Suprapubic skin (tissue), 4 donors: Measurements from ENCODE around the gene RHBDF1. TPM values are rescaled to one million over a fixed set of nuclear protein-coding genes. Genes with fewer than 3 reads are reported as not detected.
A peak's percentile ranks its signal among the peaks of the same experiment; 100 is the strongest.

Experiments used
- DNase-seq, 2 donors: peaks; one replicate each; pipeline ENCODE4 v3.0.0-alpha.2; 2019; ENCODE audit warnings: low spot score in 2 of 2
- H3K27ac ChIP-seq: fragments of 200-600 bp; sonication (generic); one replicate; pipeline ENCODE4 v1.5.1; 2019
- H3K27me3 ChIP-seq: fragments of 200-600 bp; sonication (generic); one replicate; pipeline ENCODE4 v1.5.1; 2019
- H3K36me3 ChIP-seq: fragments of 200-600 bp; sonication (generic); one replicate; pipeline ENCODE4 v1.5.1; 2019
- H3K4me1 ChIP-seq: fragments of 200-600 bp; sonication (generic); one replicate; pipeline ENCODE4 v1.5.1; 2019
- H3K4me3 ChIP-seq: fragments of 200-600 bp; sonication (generic); one replicate; pipeline ENCODE4 v1.5.1; 2019; ENCODE audit warnings: mild to moderate bottlenecking
- H3K9me3 ChIP-seq: fragments of 200-600 bp; sonication (generic); one replicate; pipeline ENCODE4 v1.5.1; 2019
- CTCF ChIP-seq, 2 donors: fragments of 200-600 bp in 1 of 2; fragments of 450-650 bp in 1 of 2; sonication (generic) in 1 of 2; IDR thresholded peaks; one replicate each; pipeline ENCODE4 v1.5.1; 2016 to 2019; ENCODE audit warnings: antibody characterized with exemption in 2 of 2, mild to moderate bottlenecking in 1 of 2, moderate library complexity in 1 of 2
- EP300 ChIP-seq: sonication (generic); formaldehyde crosslinking; IDR thresholded peaks from one replicate; pipeline ENCODE4 v1.6.1; 2017; ENCODE audit warnings: antibody characterized with exemption
- POLR2A ChIP-seq, 2 donors: fragments of 450-650 bp; IDR thresholded peaks; one replicate each; pipeline ENCODE4 v1.6.1; 2017; ENCODE audit warnings: antibody characterized with exemption in 2 of 2, mild to moderate bottlenecking in 2 of 2, moderate library complexity in 2 of 2
- POLR2AphosphoS5 ChIP-seq, 3 donors: sonication (generic); formaldehyde crosslinking; IDR thresholded peaks; one replicate each; pipeline ENCODE4 v1.6.1; 2017; ENCODE audit warnings: antibody characterized with exemption in 3 of 3
- WGBS: methylation state at CpG from one replicate; pipeline ENCODE4 v1.1.5; 2018; 5-methylcytosine and 5-hydroxymethylcytosine counted together
- total RNA-seq, 4 donors: library from RNA; depleted of rRNA; stranded (reverse); fragments of >200 nt; gene quantifications; one replicate each; pipeline ENCODE4 v1.1.0, GENCODE V29; 2016

RHBDF1 gene
- total RNA-seq, 4 donors from 2014 or later: 32.1 to 107 (median 41.2) TPM

- Histone ChIP-seq H3K27me3 (no peaks in the 10 kb centered on the region), H3K4me1 (peaks cover 31% of the 10 kb centered on the region), H3K27ac (peak overlapping the region; percentile 59), H3K36me3 (peaks cover 23% of the 10 kb centered on the region), H3K4me3 (no peak overlapping the region), H3K9me3 (no peaks in the 10 kb centered on the region)
- no peak for DNase-seq
- TF ChIP-seq EP300 (no peak), POLR2A (IDR thresholded peaks at IDR 0.05) (no peak), POLR2AphosphoS5 (IDR thresholded peaks at IDR 0.05) (no peak), CTCF (IDR thresholded peaks at IDR 0.05) (no peak)
- 76% methylated on average over 6 of the region's 6 CpGs for WGBS
Measured at GRCh38 chr16:101586-101985, 29.2 kb upstream of the RHBDF1 start.

GRCh38 chr16:100989-101388, 28.6 kb upstream of the RHBDF1 start:
- H3K9me3 ChIP-seq: no peaks in the 10 kb centered on the region
- H3K27ac ChIP-seq: peak overlapping the region; percentile 59
- no peak for DNase-seq
- peaks cover 23% of the 10 kb centered on the region for H3K36me3 ChIP-seq
- WGBS: 89% methylated on average over 5 of the region's 5 CpGs
- no peak overlapping the region for H3K4me3 ChIP-seq
- H3K27me3 ChIP-seq: no peaks in the 10 kb centered on the region
- TF ChIP-seq POLR2AphosphoS5 (IDR thresholded peaks at IDR 0.05): no peak
- no peak for TF ChIP-seq EP300
- TF ChIP-seq POLR2A (IDR thresholded peaks at IDR 0.05): no peak
- no peak for TF ChIP-seq CTCF (IDR thresholded peaks at IDR 0.05)
- H3K4me1 ChIP-seq: peaks cover 32% of the 10 kb centered on the region

GRCh38 chr16:97822-98221, 25.4 kb upstream of the RHBDF1 start:
- H3K27me3 ChIP-seq: no peaks in the 10 kb centered on the region
- WGBS: 90% methylated on average over 6 of the region's 8 CpGs

DNA sequence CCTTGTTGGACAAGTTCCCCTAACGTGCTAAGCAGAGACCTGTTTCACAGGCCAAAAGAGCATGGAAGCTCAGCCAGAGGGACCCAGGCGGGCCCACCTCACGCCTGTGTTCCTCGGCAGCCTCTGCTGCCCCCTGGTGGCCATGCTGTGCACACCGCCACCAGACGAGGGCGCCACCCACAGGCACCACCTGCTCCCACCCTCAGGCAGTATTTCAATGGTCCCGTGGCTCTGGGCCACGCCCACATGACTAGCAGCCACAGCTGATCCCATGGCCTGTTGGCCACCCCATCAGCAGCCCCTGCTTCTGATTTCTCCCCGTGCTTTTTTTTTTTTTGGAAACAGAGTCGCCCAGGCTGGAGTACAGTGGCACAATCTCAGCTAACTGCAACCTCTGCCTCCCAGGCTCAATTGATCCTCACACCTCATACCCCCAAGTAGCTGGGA, 24.5 kb upstream of the RHBDF1 start:
- DNase-seq: peak; percentile 95 to 96
- TF ChIP-seq CTCF (IDR thresholded peaks at IDR 0.05) (peak; percentile 97 to 100), EP300 (no peak), POLR2AphosphoS5 (IDR thresholded peaks at IDR 0.05) (peak in 1 of 3 donors; percentile 86), POLR2A (IDR thresholded peaks at IDR 0.05) (no peak)
- WGBS: 9% methylated on average over 11 of the region's 11 CpGs
- Histone ChIP-seq H3K9me3 (no peaks in the 10 kb centered on the region), H3K4me3 (no peak overlapping the region), H3K27me3 (no peaks in the 10 kb centered on the region), H3K36me3 (peaks cover 26% of the 10 kb centered on the region), H3K4me1 (peaks cover 25% of the 10 kb centered on the region), H3K27ac (no peak overlapping the region)

More at GRCh38 chr16:97822-98221, 25.4 kb upstream of the RHBDF1 start:
- Histone ChIP-seq H3K9me3 (no peaks in the 10 kb centered on the region), H3K36me3 (peaks cover 20% of the 10 kb centered on the region), H3K4me3 (no peak overlapping the region), H3K4me1 (peaks cover 31% of the 10 kb centered on the region), H3K27ac (no peak overlapping the region)
- no peak for DNase-seq
- TF ChIP-seq CTCF (IDR thresholded peaks at IDR 0.05): no peak
- no peak for TF ChIP-seq POLR2AphosphoS5 (IDR thresholded peaks at IDR 0.05)
- TF ChIP-seq POLR2A (IDR thresholded peaks at IDR 0.05): no peak
- no peak for TF ChIP-seq EP300

GRCh38 chr16:94918-95265, 22.5 kb upstream of the RHBDF1 start:
- H3K27me3 ChIP-seq: no peaks in the 10 kb centered on the region
- DNase-seq: no peak
- H3K4me3 ChIP-seq: no peak overlapping the region
- no peaks in the 10 kb centered on the region for H3K9me3 ChIP-seq
- H3K4me1 ChIP-seq: peaks cover 22% of the 10 kb centered on the region
- TF ChIP-seq POLR2AphosphoS5 (IDR thresholded peaks at IDR 0.05): no peak
- no peak for TF ChIP-seq EP300
- TF ChIP-seq POLR2A (IDR thresholded peaks at IDR 0.05): no peak
- no peak for TF ChIP-seq CTCF (IDR thresholded peaks at IDR 0.05)
- 96% methylated on average over 5 of the region's 5 CpGs for WGBS
- H3K36me3 ChIP-seq: peaks cover 31% of the 10 kb centered on the region
- H3K27ac ChIP-seq: no peak overlapping the region
